NCI-H2107 treated with DMSO at 0.1 percent for 48 hours (cell line): ENCODE data around the gene TEX11.
"Not testable (repeated sequence)": the region's sequence is repeated elsewhere in the genome, so short reads cannot be mapped to it uniquely, and the experiment has no call there.

Experiments used
- DNase-seq: peaks from one replicate; lab custom pipeline; 2025; ENCODE audit not compliant: unreplicated experiment; lab: John Stamatoyannopoulos, UW

The TEX11 gene

GRCh38 chrX:70762285-70762684, 146.2 kb downstream of the TEX11 start:
- no peak for DNase-seq

- no peak for DNase-seq
Observed at GRCh38 chrX:70755850-70756249, 152.7 kb downstream of the TEX11 start.

- DNase-seq: no peak
Observed at GRCh38 chrX:70754169-70754848, 154.2 kb downstream of the TEX11 start.

- not testable (repeated sequence) for DNase-seq
Observed at GRCh38 chrX:70733774-70734173, 174.7 kb downstream of the TEX11 start.

- DNase-seq: not testable (repeated sequence)
Observed at GRCh38 chrX:70727961-70728360, 180.6 kb downstream of the TEX11 start.

GRCh38 chrX:70720721-70721120, 187.8 kb downstream of the TEX11 start:
- DNase-seq: no peak

- DNase-seq: not testable (repeated sequence)
Observed at GRCh38 chrX:70711336-70711735, 197.2 kb downstream of the TEX11 start.

- no peak for DNase-seq
Observed at GRCh38 chrX:70694339-70695122, 214.0 kb downstream of the TEX11 start.

- DNase-seq: not testable (repeated sequence)
Observed at GRCh38 chrX:70679455-70679854, 229.1 kb downstream of the TEX11 start.

- no peak for DNase-seq
Observed at GRCh38 chrX:70675284-70675683, 233.2 kb downstream of the TEX11 start.

- DNase-seq: no peak
Observed at GRCh38 chrX:70672326-70672725, 236.2 kb downstream of the TEX11 start.

GRCh38 chrX:70669120-70669519, 239.4 kb downstream of the TEX11 start:
- DNase-seq: no peak

GRCh38 chrX:70664726-70665125, 243.8 kb downstream of the TEX11 start:
- peak; percentile 6 for DNase-seq

- not testable (repeated sequence) for DNase-seq
Observed at GRCh38 chrX:70661124-70661523, 247.4 kb downstream of the TEX11 start.

- DNase-seq: not testable (repeated sequence)
Observed at GRCh38 chrX:70657546-70657945, 251.0 kb downstream of the TEX11 start.

GRCh38 chrX:70656304-70656703, 252.2 kb downstream of the TEX11 start:
- no peak for DNase-seq

GRCh38 chrX:70647910-70648309, 260.6 kb downstream of the TEX11 start:
- not testable (repeated sequence) for DNase-seq

- DNase-seq: no peak
Observed at GRCh38 chrX:70636218-70636617, 272.3 kb downstream of the TEX11 start.

- DNase-seq: no peak
Observed at GRCh38 chrX:70635669-70636068, 272.8 kb downstream of the TEX11 start.

- DNase-seq: no peak
Observed at GRCh38 chrX:70635227-70635626, 273.3 kb downstream of the TEX11 start.

- DNase-seq: no peak
Observed at GRCh38 chrX:70621743-70622142, 286.8 kb downstream of the TEX11 start.

GRCh38 chrX:70618467-70618866, 290.0 kb downstream of the TEX11 start:
- no peak for DNase-seq
